K562 (cell line): ENCODE data around the gene SPATS2. TPM values are rescaled to one million over a fixed set of nuclear protein-coding genes. Genes with fewer than 3 reads are reported as not detected.

Experiments
- JUN ChIP-seq, 2 experiments: sonication (generic) in 1 of 2; formaldehyde crosslinking in 1 of 2; IDR thresholded peaks; 2 replicates each; pipeline versions ENCODE4 v1.6.1 to v1.8.0; 2012 to 2022; ENCODE audit warnings: borderline replicate concordance in 2 of 2, mild to moderate bottlenecking in 2 of 2, improper control_type of control experiment in 1 of 2, low read depth in 1 of 2, low read length in 1 of 2, missing genetic modification reagents in 1 of 2
- LARP7 ChIP-seq: fragments of 450-650 bp; IDR thresholded peaks from 2 replicates; pipeline ENCODE4 v1.6.1; 2016
- NFE2 ChIP-seq: IDR thresholded peaks from 2 replicates; pipeline ENCODE4 v1.6.1; 2014; ENCODE audit warnings: antibody characterized with exemption, low read depth
- PBX2 ChIP-seq, 2 experiments: IDR thresholded peaks in 1 of 2; conservative IDR thresholded peaks in 1 of 2; 2 replicates each; pipeline ENCODE4 v1.6.1; 2016; ENCODE audit warnings: low read depth in 2 of 2, mild to moderate bottlenecking in 1 of 2, missing compliant biosample characterization in 1 of 2, missing genetic modification characterization in 1 of 2, moderate library complexity in 1 of 2
- RERE ChIP-seq: sonication (generic); formaldehyde crosslinking; IDR thresholded peaks from 2 replicates; pipeline ENCODE4 v1.8.0; 2023; ENCODE audit warnings: missing genetic modification reagents, mild to moderate bottlenecking, borderline replicate concordance
- ZBTB40 ChIP-seq, 2 experiments: fragments of 450-650 bp in 1 of 2; sonication (generic) in 1 of 2; formaldehyde crosslinking in 1 of 2; IDR thresholded peaks; 2 replicates each; pipeline versions ENCODE4 v1.7.1 to v1.9.0; 2016 to 2022; ENCODE audit warnings: inconsistent platforms in 1 of 2, mild to moderate bottlenecking in 1 of 2, missing genetic modification reagents in 1 of 2
- polyA plus RNA-seq, 8 experiments: library from polyadenylated mRNA; depleted of rRNA in 4 of 8; stranded (reverse) in 5 of 8; unstranded in 3 of 8; fragments of >200 nt; fragmentation: Nextera tagmentation in 2 of 8; fragmentation: Illumina TruSeq in 1 of 8; extraction: Ambion mirVana in 2 of 8; extraction: Trizol in 1 of 8; gene quantifications; 2 replicates each; pipeline versions ENCODE4 v1.2.1 to v1.2.3, GENCODE V29; 2011 to 2014; ENCODE audit warnings: inconsistent platforms in 1 of 8, missing spikeins in 1 of 8
- total RNA-seq, 7 experiments: library from RNA; depleted of rRNA in 6 of 7; stranded (reverse); fragments of >200 nt in 6 of 7; fragmentation: Illumina TruSeq in 2 of 7; extraction: Trizol in 2 of 7; gene quantifications; 2 replicates each; pipeline versions ENCODE4 v1.2.1 to v1.2.3, GENCODE V29; 2011 to 2021; ENCODE audit warnings: low replicate concordance in 1 of 7

SPATS2 gene
- total and polyA plus RNA-seq, 9 of the 15 experiments (the other 6 are each of a cell fraction or from before 2014, with no cell fraction given), result 5.4 to 48.2 (median 17.5) TPM

GRCh38 chr12:49331380-49332222 lies 35.7 kb upstream of the SPATS2 start (continued):
- TF ChIP-seq PBX2 (CRISPR knock-in tag; IDR thresholded peaks at IDR 0.05; ENCODE audit: low read depth) (0 out of 2 replicates have a peak, but pooled peaks have one; percentile 32), PBX2 (tag; conservative IDR thresholded peaks at IDR 0.05; ENCODE audit: low read depth) (no peak), ZBTB40 (IDR thresholded peaks at IDR 0.05) (peak; percentile 95), ZBTB40 (CRISPR knock-in tag; IDR thresholded peaks at IDR 0.05) (peak; percentile 92), NFE2 (no peak), JUN (IDR thresholded peaks at IDR 0.05; ENCODE audit: borderline replicate concordance, low read depth, low read length) (0 out of 2 replicates have a peak, but pooled peaks have one; percentile 34), JUN (CRISPR knock-in tag; IDR thresholded peaks at IDR 0.05; ENCODE audit: borderline replicate concordance) (no peak), RERE (CRISPR knock-in tag) (no peak), LARP7 (no peak)
